A549 (cell line): ENCODE measurements around the gene PRSS56. TPM values are rescaled to one million over a fixed set of nuclear protein-coding genes. Genes with fewer than 3 reads are reported as not detected.

Experiments used
- ATAC-seq, 2 experiments: fragments of 200-7000 bp in 1 of 2; fragments of >200 bp in 1 of 2; cut with Nextera tagmentation in 1 of 2; cut with Tn5 transposase in 1 of 2; 3 replicates each; pipeline versions ENCODE4 v1.8.0 to v1.9.1; 2018 to 2020; ENCODE audit warnings: mild to moderate bottlenecking in 1 of 2, moderate library complexity in 1 of 2
- CTCF ChIA-PET: fragments of 300-600 bp; sonication (Branson Sonifier 250); formaldehyde crosslinking; extraction: SDS; loops from one replicate; lab custom pipeline; 2021; ENCODE audit warnings: antibody characterized with exemption, inconsistent platforms; lab: Yijun Ruan, JAX
- POLR2A ChIA-PET: fragments of 350-600 bp; formaldehyde crosslinking; extraction: SDS; loops from one replicate; lab custom pipeline; 2021; ENCODE audit warnings: antibody characterized with exemption, inconsistent platforms; lab: Yijun Ruan, JAX
- DNase-seq, 2 experiments: peaks; one replicate each; pipeline versions ENCODE4 v3.0.0 to v3.0.0-alpha.2; 2011 to 2016; ENCODE audit warnings: low read depth in 1 of 2, low spot score in 1 of 2
- FAIRE-seq: peaks from 2 replicates; lab custom pipeline; 2011; peaks lifted over from hg19 to GRCh38; lab: Jason Lieb, UNC
- H3K27ac ChIP-seq, 2 experiments: fragments of >200 bp; sonication (Bioruptor Twin); formaldehyde crosslinking; 3 replicates each; pipeline ENCODE4 v1.5.1; 2016 to 2017
- H3K4me1 ChIP-seq: fragments of >200 bp; sonication (Bioruptor Twin); formaldehyde crosslinking; 3 replicates; pipeline ENCODE4 v1.6.1; 2016
- H3K4me2 ChIP-seq: fragments of >200 bp; sonication (Bioruptor Twin); formaldehyde crosslinking; 3 replicates; pipeline ENCODE4 v1.6.1; 2016
- H3K4me3 ChIP-seq: fragments of >200 bp; sonication (Bioruptor Twin); formaldehyde crosslinking; 3 replicates; pipeline ENCODE4 v1.5.1; 2016
- H3K9me3 ChIP-seq: fragments of >200 bp; sonication (Bioruptor Twin); formaldehyde crosslinking; 3 replicates; pipeline ENCODE4 v1.6.1; 2016
- BHLHE40 ChIP-seq: IDR thresholded peaks from 2 replicates; pipeline ENCODE4 v1.6.1; 2012; ENCODE audit warnings: low read depth, low read length, inconsistent platforms
- EHMT2 ChIP-seq: fragments of 200-600 bp; sonication (generic); IDR thresholded peaks from 2 replicates; pipeline ENCODE4 v1.6.1; 2016; ENCODE audit warnings: antibody characterized with exemption, low read depth, mild to moderate bottlenecking, moderate library complexity
- EP300 ChIP-seq, 2 experiments: fragments of >200 bp; sonication (Bioruptor Twin); formaldehyde crosslinking; IDR thresholded peaks; 2 replicates in 1 of 2; 3 replicates in 1 of 2; pipeline ENCODE4 v1.6.1; 2016 to 2017
- JUN ChIP-seq, 2 experiments: fragments of >200 bp; sonication (Bioruptor Twin); formaldehyde crosslinking; IDR thresholded peaks; 2 replicates in 1 of 2; 3 replicates in 1 of 2; pipeline ENCODE4 v1.6.1; 2016 to 2017
- KDM1A ChIP-seq: fragments of 200-600 bp; sonication (generic); IDR thresholded peaks from 2 replicates; pipeline ENCODE4 v1.6.1; 2016; ENCODE audit warnings: low read depth, mild to moderate bottlenecking
- MAZ ChIP-seq: fragments of 150-350 bp; IDR thresholded peaks from 2 replicates; pipeline ENCODE4 v1.6.1; 2014; ENCODE audit warnings: antibody characterized with exemption, low read depth, low read length, borderline replicate concordance
- MYC ChIP-seq: IDR thresholded peaks from 2 replicates; pipeline ENCODE4 v1.6.1; 2012; ENCODE audit warnings: mild to moderate bottlenecking, inconsistent platforms, low read length, improper control_type of control experiment, borderline replicate concordance
- NFE2L2 ChIP-seq: fragments of 150-350 bp; conservative IDR thresholded peaks from 2 replicates; pipeline ENCODE4 v1.6.1; 2014; ENCODE audit warnings: low read length
- NPAS2 ChIP-seq: fragments of 250-450 bp; sonication (Bioruptor Pico); IDR thresholded peaks from 2 replicates; pipeline ENCODE4 v1.8.0; 2022; ENCODE audit warnings: mild to moderate bottlenecking, moderate library complexity, borderline replicate concordance
- POLR2AphosphoS2 ChIP-seq: conservative IDR thresholded peaks from 2 replicates; pipeline ENCODE4 v1.6.1; 2012; ENCODE audit warnings: low read length, improper control_type of control experiment, inconsistent platforms
- RARB ChIP-seq: fragments of 250-450 bp; sonication (Bioruptor Pico); IDR thresholded peaks from 2 replicates; pipeline ENCODE4 v1.8.0; 2021; ENCODE audit warnings: mild to moderate bottlenecking, moderate library complexity
- RCOR1 ChIP-seq: fragments of 150-350 bp; IDR thresholded peaks from 2 replicates; pipeline ENCODE4 v1.6.1; 2014; ENCODE audit warnings: antibody characterized with exemption, low read length, low read depth
- SMC3 ChIP-seq: fragments of >200 bp; sonication (Bioruptor Twin); formaldehyde crosslinking; IDR thresholded peaks from 3 replicates; pipeline ENCODE4 v1.6.1; 2018; ENCODE audit warnings: inconsistent platforms
- SREBF2 ChIP-seq: fragments of 450-650 bp; IDR thresholded peaks from 2 replicates; pipeline ENCODE4 v1.6.1; 2014; ENCODE audit warnings: mild to moderate bottlenecking, moderate library complexity
- TP53 ChIP-seq: fragments of 250-450 bp; sonication (Bioruptor Pico); IDR thresholded peaks from 2 replicates; pipeline ENCODE4 v1.5.0; 2021; ENCODE audit warnings: mild to moderate bottlenecking, moderate library complexity
- WGBS: methylation state at CpG from one replicate; pipeline ENCODE4 v1.1.6; 2017; ENCODE audit errors: missing lambda C conversion rate; 5-methylcytosine and 5-hydroxymethylcytosine counted together
- polyA plus RNA-seq, 4 experiments: library from polyadenylated mRNA; depleted of rRNA in 3 of 4; stranded (reverse); fragments of >200 nt; fragmentation: RNase III in 1 of 4; extraction: RNeasy Plus Mini Kit Qiagen cat#74134 plus additional on column Dnase treatment in 1 of 4; gene quantifications; 2 replicates in 3 of 4; 3 replicates in 1 of 4; pipeline ENCODE4 v1.2.3, GENCODE V29; 2011 to 2017
- TF ChIP-seq, protein P1 (sequence below): IDR thresholded peaks from 2 replicates; pipeline ENCODE4 v1.6.1; 2012
- TF ChIP-seq, protein P2 (sequence below): fragments of 200-600 bp; sonication (generic); IDR thresholded peaks from 2 replicates; pipeline ENCODE4 v1.6.1; 2016; ENCODE audit warnings: antibody characterized with exemption, mild to moderate bottlenecking, moderate library complexity
- TF ChIP-seq, protein P3 (sequence below): fragments of >200 bp; sonication (Bioruptor Twin); formaldehyde crosslinking; IDR thresholded peaks from 3 replicates; pipeline ENCODE4 v1.6.1; 2016
- TF ChIP-seq, protein P4 (sequence below): fragments of 450-650 bp; IDR thresholded peaks from 2 replicates; pipeline ENCODE4 v1.6.1; 2014; ENCODE audit warnings: antibody characterized with exemption
- TF ChIP-seq, protein P5 (sequence below): fragments of >200 bp; sonication (Bioruptor Twin); formaldehyde crosslinking; IDR thresholded peaks from 3 replicates; pipeline ENCODE4 v1.5.1; 2016

The PRSS56 gene
- polyA plus RNA-seq, 2 of the 4 experiments (the other 2 are of a cell fraction), result not detected

DNA sequence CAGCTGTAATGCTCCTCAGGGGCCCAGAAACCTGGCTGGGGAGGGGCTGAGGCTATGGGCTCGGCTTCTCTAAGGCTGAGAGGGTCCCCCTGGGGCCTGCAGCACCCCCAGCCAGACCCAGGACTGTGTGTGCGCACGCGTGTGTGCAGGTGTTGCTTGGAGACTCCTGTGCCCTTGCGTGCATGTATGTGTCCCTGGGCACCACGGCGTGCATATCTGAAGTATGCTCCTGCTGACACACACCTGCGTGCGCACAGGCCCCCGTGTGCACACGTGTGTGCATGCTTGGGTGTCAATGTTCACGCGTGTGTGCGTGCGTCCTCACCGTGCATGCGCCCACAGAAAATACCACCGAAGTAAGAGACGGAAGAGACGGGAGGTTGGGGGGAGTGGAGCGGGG, 17.7 kb upstream of the PRSS56 start:
- Histone ChIP-seq H3K4me1 (peaks cover 24% of the 10 kb centered on the region), H3K9me3 (no peaks in the 10 kb centered on the region), H3K4me2 (peak overlapping the region; percentile 97), H3K27ac (peak overlapping the region; percentile 58 to 85; a peak in 5 of 6 replicates), H3K4me3 (peak overlapping the region; percentile 43; the same call in 2 of the 3 replicates)
- WGBS, result 93% methylated on average over 15 of the region's 21 CpGs
- ATAC-seq, result no peak
- ChIA-PET CTCF (interaction anchor here (1.1 to 1.5 kb wide), 2 partner anchors 21 to 34 kb away, joined by 3 to 4 read pairs; no protein-coding TSS in a partner anchor), POLR2A (no interaction called here)
- no peak for DNase-seq
- no peak for FAIRE-seq
- no peak for TF ChIP-seq MYC
- TF ChIP-seq, protein P1, sequence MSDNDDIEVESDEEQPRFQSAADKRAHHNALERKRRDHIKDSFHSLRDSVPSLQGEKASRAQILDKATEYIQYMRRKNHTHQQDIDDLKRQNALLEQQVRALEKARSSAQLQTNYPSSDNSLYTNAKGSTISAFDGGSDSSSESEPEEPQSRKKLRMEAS, result no peak
- TF ChIP-seq, protein P2, sequence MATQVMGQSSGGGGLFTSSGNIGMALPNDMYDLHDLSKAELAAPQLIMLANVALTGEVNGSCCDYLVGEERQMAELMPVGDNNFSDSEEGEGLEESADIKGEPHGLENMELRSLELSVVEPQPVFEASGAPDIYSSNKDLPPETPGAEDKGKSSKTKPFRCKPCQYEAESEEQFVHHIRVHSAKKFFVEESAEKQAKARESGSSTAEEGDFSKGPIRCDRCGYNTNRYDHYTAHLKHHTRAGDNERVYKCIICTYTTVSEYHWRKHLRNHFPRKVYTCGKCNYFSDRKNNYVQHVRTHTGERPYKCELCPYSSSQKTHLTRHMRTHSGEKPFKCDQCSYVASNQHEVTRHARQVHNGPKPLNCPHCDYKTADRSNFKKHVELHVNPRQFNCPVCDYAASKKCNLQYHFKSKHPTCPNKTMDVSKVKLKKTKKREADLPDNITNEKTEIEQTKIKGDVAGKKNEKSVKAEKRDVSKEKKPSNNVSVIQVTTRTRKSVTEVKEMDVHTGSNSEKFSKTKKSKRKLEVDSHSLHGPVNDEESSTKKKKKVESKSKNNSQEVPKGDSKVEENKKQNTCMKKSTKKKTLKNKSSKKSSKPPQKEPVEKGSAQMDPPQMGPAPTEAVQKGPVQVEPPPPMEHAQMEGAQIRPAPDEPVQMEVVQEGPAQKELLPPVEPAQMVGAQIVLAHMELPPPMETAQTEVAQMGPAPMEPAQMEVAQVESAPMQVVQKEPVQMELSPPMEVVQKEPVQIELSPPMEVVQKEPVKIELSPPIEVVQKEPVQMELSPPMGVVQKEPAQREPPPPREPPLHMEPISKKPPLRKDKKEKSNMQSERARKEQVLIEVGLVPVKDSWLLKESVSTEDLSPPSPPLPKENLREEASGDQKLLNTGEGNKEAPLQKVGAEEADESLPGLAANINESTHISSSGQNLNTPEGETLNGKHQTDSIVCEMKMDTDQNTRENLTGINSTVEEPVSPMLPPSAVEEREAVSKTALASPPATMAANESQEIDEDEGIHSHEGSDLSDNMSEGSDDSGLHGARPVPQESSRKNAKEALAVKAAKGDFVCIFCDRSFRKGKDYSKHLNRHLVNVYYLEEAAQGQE, result no peak
- no peak for TF ChIP-seq TP53 (CRISPR knock-in tag)
- no peak for TF ChIP-seq MAZ

DNA sequence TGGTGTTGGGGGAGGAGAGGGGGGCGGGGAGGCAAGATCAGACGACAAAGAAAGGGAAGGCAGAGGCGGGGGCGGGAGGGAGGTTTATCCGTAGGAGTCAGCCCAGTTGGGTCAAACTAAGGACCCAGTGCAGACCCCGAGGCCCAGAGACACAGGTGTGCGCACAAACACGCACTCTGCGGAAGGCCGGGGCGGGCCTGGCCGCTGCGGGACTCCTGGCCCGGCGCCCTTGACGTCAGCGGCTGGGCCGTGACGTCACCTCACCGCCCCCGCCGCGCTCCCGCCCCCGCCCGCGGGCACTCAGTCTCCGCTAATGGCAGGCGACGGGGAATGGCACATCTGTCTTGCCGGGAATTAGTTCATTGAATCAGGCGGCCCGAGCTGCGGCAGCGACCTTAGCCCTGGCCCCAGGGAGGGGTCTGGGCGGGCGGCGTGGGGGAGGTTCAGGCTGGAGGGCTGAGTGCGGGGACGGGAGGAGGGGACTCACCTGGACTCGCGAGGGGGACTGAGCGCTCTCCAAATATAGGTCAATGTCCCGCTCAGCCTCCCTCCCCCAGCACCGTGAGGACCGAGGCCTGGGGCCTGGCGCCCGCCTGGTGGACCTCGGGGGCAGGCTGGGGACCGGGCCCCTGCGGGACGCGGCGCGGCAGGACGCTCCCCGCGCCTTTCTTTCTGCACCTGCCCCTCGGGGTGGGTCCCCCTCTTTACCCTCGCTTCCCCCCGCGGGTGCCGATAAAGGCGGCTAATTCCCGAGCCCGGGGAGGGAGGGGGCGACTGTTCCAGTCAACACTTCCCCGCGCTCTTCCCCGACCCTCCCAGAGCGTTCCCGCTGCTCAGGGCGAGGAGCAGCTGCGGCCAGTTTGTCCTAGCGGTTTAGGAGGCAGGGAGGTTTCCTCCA, 17.0 kb upstream of the PRSS56 start:
- ATAC-seq (peak in 1 of 2 experiments; percentile 41; a peak in 3 of 6 replicates), DNase-seq (peak; percentile 28 to 46), FAIRE-seq (no peak)
- POLR2A ChIA-PET, result no interaction called here
- 77% methylated on average over 39 of the region's 75 CpGs for WGBS
- H3K4me3 ChIP-seq, result peak overlapping the region; percentile 43
- H3K4me2 ChIP-seq, result peak overlapping the region; percentile 97
- H3K4me1 ChIP-seq, result peaks cover 24% of the 10 kb centered on the region
- TF ChIP-seq RCOR1 (no peak), EP300 (IDR thresholded peaks at IDR 0.05) (no peak), POLR2AphosphoS2 (no peak), JUN (IDR thresholded peaks at IDR 0.05) (no peak), EHMT2 (no peak)
- TF ChIP-seq, protein P3, sequence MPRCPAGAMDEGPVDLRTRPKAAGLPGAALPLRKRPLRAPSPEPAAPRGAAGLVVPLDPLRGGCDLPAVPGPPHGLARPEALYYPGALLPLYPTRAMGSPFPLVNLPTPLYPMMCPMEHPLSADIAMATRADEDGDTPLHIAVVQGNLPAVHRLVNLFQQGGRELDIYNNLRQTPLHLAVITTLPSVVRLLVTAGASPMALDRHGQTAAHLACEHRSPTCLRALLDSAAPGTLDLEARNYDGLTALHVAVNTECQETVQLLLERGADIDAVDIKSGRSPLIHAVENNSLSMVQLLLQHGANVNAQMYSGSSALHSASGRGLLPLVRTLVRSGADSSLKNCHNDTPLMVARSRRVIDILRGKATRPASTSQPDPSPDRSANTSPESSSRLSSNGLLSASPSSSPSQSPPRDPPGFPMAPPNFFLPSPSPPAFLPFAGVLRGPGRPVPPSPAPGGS, result no peak
- CTCF ChIA-PET, result interaction anchor here (0.7 to 1.4 kb wide), 2 partner anchors 56 to 84 kb away, joined by 3 to 5 read pairs; no protein-coding TSS in a partner anchor
- H3K27ac ChIP-seq, result peak overlapping the region; percentile 58 to 85
- H3K9me3 ChIP-seq, result no peaks in the 10 kb centered on the region

DNA sequence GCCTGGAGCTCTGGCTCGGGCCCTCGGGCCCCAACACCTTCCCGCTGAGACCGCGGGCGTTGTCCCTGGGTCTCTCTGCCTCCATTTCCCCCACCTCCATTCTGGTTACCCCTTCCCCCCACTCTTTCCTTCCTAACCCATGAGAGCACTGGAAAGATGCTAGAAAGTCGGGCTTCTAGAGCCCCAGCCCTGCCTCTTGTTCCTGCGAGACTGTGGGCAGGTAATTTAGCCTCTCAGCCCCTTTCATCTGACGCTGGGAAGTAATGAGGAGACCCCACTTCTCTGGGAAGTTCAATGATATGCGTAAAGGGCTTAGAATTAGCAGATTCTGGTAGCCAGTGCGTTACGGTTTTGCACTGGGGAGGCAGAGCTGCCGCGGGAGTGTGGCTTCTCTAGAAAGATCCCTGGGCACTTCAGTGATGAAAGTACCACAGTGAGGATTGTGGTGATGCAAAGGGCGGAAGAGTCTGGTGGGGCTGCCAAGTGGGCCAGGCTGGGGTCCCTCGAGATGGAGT, 16.3 kb upstream of the PRSS56 start:
- POLR2A ChIA-PET, result no interaction called here
- ATAC-seq (no peak), DNase-seq (no peak), FAIRE-seq (no peak)
- Histone ChIP-seq H3K4me3 (no peak overlapping the region), H3K4me2 (no peak overlapping the region; the same call in 2 of the 3 replicates), H3K9me3 (no peaks in the 10 kb centered on the region), H3K27ac (peak overlapping the region in 1 of 2 experiments; percentile 85; a peak in 2 of 6 replicates), H3K4me1 (peaks cover 24% of the 10 kb centered on the region)
- CTCF ChIA-PET, result interaction anchor here (0.7 to 1.4 kb wide), 4 partner anchors 18 to 85 kb away, joined by 3 to 5 read pairs (median 4); no protein-coding TSS in a partner anchor
- WGBS, result 86% methylated on average over 16 of the region's 16 CpGs
- no peak for TF ChIP-seq NPAS2
- TF ChIP-seq NFE2L2, result no peak
- TF ChIP-seq, protein P3, result no peak
- TF ChIP-seq RCOR1, result no peak
- no peak for TF ChIP-seq SREBF2
- TF ChIP-seq SMC3, result no peak
- no peak for TF ChIP-seq RARB (CRISPR knock-in tag)
- no peak for TF ChIP-seq BHLHE40
- no peak for TF ChIP-seq KDM1A
- TF ChIP-seq EP300 (IDR thresholded peaks at IDR 0.05), result no peak
- TF ChIP-seq, protein P4, sequence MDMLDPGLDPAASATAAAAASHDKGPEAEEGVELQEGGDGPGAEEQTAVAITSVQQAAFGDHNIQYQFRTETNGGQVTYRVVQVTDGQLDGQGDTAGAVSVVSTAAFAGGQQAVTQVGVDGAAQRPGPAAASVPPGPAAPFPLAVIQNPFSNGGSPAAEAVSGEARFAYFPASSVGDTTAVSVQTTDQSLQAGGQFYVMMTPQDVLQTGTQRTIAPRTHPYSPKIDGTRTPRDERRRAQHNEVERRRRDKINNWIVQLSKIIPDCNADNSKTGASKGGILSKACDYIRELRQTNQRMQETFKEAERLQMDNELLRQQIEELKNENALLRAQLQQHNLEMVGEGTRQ, result no peak
- TF ChIP-seq, protein P5, sequence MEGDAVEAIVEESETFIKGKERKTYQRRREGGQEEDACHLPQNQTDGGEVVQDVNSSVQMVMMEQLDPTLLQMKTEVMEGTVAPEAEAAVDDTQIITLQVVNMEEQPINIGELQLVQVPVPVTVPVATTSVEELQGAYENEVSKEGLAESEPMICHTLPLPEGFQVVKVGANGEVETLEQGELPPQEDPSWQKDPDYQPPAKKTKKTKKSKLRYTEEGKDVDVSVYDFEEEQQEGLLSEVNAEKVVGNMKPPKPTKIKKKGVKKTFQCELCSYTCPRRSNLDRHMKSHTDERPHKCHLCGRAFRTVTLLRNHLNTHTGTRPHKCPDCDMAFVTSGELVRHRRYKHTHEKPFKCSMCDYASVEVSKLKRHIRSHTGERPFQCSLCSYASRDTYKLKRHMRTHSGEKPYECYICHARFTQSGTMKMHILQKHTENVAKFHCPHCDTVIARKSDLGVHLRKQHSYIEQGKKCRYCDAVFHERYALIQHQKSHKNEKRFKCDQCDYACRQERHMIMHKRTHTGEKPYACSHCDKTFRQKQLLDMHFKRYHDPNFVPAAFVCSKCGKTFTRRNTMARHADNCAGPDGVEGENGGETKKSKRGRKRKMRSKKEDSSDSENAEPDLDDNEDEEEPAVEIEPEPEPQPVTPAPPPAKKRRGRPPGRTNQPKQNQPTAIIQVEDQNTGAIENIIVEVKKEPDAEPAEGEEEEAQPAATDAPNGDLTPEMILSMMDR, result no peak
